PFSK-1 (cell line): ENCODE measurements around the gene HDGFL3.

ENCODE experiments used
- FOXP2 ChIP-seq: optimal IDR thresholded peaks from 2 replicates; pipeline ENCODE3; 2011; ENCODE audit warnings: borderline replicate concordance, control low read depth, inconsistent platforms; ENCODE audit not compliant: insufficient read depth; ENCODE audit errors: extremely low read length, extremely low read depth
- POLR2AphosphoS5 ChIP-seq: IDR thresholded peaks from 2 replicates; pipeline ENCODE4 v1.6.1; 2012; ENCODE audit warnings: low read depth, mild to moderate bottlenecking, control low read depth, low read length, moderate library complexity
- SIN3A ChIP-seq: IDR thresholded peaks from 2 replicates; pipeline ENCODE4 v1.6.1; 2012; ENCODE audit warnings: mild to moderate bottlenecking, low read length, moderate library complexity, borderline replicate concordance; ENCODE audit not compliant: insufficient read depth
- TAF1 ChIP-seq: IDR thresholded peaks from 2 replicates; pipeline ENCODE4 v1.6.1; 2012; ENCODE audit warnings: low read length, control low read depth, borderline replicate concordance; ENCODE audit not compliant: insufficient read depth
- TF ChIP-seq, protein P1 (sequence below), 2 experiments: IDR thresholded peaks; 2 replicates each; pipeline versions ENCODE4 v1.6.1 to v1.8.0; 2011 to 2012; ENCODE audit warnings: low read depth in 2 of 2, low read length in 2 of 2, control low read depth in 1 of 2, inconsistent platforms in 1 of 2, mild to moderate bottlenecking in 1 of 2, moderate library complexity in 1 of 2; ENCODE audit not compliant: insufficient read depth in 1 of 2

DNA sequence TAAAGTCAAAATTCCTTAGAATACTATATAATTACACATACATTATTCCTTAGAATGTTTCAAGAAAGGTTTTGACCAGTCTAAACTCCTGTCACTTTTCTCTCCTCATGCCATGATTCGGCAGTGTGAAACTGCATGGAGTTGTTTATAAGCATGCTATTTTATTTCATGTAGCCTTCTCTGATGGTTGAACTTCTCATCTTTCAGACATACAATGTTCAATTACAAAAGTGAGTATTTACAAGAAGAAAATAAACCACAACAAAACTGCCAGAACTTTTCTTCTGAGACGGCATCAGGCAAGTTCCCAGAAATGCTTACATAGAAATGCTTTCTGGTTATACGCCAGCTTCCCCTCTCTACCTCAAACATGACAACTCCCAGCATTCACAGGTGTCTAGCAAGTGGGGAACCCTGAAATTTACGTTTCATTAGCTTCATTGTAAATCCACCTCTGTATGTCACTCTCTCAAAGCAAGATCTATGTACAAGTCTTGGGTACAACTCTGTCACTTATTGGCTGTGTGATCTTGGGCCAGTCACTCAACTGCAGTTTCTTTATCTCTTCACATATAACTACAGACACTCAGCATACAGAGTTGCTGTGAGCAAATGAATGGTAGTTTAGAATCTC is 42.7 kb downstream of the HDGFL3 start:
- TF ChIP-seq POLR2AphosphoS5 (no peak), FOXP2 (no peak), TAF1 (no peak), SIN3A (no peak)
- TF ChIP-seq, protein P1, sequence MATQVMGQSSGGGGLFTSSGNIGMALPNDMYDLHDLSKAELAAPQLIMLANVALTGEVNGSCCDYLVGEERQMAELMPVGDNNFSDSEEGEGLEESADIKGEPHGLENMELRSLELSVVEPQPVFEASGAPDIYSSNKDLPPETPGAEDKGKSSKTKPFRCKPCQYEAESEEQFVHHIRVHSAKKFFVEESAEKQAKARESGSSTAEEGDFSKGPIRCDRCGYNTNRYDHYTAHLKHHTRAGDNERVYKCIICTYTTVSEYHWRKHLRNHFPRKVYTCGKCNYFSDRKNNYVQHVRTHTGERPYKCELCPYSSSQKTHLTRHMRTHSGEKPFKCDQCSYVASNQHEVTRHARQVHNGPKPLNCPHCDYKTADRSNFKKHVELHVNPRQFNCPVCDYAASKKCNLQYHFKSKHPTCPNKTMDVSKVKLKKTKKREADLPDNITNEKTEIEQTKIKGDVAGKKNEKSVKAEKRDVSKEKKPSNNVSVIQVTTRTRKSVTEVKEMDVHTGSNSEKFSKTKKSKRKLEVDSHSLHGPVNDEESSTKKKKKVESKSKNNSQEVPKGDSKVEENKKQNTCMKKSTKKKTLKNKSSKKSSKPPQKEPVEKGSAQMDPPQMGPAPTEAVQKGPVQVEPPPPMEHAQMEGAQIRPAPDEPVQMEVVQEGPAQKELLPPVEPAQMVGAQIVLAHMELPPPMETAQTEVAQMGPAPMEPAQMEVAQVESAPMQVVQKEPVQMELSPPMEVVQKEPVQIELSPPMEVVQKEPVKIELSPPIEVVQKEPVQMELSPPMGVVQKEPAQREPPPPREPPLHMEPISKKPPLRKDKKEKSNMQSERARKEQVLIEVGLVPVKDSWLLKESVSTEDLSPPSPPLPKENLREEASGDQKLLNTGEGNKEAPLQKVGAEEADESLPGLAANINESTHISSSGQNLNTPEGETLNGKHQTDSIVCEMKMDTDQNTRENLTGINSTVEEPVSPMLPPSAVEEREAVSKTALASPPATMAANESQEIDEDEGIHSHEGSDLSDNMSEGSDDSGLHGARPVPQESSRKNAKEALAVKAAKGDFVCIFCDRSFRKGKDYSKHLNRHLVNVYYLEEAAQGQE (IDR thresholded peaks at IDR 0.05; ENCODE audit: insufficient read depth in 1 of 2, low read depth in 2 of 2, low read length in 2 of 2) = no peak
